Stimulated activated CD8-positive, alpha-beta memory T cell treated with anti-CD3 and anti-CD28 coated beads, Interleukin-7, amount 100 ng/mL, for 4 hours (primary cell): ENCODE results near the gene DES.

ENCODE experiments used
- DNase-seq, 2 donors: peaks; one replicate each; pipeline ENCODE4 v3.0.0-alpha.2; 2020; ENCODE audit warnings: low read depth in 2 of 2

DES gene

DNA sequence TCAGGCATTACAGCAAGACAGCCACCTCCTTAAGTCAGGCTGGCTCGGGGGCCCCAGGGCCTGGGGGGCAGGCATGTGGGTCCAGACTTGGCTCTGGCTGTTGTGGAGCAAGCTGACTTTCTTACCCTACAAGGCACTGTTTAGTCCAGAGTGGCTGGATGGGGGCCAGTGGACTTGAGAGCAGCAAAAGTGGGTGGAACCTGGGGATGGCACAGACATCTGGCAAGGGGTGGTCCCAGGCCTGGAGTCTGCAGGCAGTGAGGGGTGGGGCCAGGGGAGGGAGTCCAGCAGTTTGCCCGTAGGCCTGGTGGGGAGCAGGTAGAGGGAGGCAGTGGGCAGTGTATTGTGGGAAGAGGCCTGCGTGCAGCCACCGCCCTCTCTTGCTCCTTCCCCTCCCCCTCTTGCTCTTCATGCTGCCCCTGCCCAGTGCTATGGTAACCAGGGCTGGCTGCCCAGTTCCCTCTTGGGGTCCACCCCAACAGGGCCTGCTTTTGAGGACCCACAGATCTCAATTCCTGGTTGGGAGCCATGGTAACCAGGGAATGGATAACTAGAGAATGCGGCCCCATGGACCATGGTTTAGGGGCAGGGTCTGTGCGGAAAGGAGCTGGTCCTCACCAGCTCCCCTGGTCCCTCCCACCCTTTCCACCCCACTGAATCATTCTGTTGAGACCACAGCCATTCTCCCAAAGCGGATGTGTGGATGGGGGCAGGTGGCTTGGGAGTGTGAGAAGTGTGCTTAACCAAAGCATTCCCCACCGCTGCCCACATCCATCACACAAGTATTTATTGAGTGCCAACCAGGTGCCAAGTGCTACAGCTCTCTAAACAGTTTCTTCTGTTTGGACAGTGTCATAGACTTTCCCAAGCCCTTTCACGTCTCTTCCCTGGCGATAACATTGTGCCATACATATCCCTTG, 35.8 kb downstream of the DES start:
- no peak for DNase-seq

DNA sequence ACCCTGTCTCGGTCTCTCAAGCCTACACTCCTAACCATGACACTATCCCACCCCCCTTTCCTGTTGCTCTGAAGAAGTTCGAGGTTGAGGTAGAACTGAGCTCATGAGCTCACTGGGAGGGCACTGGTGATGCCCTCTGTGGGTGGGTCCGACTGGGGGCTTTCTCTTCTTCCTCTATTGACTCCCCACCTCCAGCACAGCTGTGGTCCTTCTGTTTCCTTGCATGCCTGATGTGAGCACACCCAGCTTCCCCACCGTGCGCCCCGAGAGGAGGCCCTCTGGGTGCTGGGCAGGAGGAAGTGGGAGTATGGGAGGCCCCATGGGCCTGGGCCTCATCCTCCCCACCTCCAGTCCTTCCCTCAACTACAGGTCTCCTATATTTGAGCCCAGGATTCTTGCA, 37.4 kb downstream of the DES start:
- DNase-seq: no peak

DNA sequence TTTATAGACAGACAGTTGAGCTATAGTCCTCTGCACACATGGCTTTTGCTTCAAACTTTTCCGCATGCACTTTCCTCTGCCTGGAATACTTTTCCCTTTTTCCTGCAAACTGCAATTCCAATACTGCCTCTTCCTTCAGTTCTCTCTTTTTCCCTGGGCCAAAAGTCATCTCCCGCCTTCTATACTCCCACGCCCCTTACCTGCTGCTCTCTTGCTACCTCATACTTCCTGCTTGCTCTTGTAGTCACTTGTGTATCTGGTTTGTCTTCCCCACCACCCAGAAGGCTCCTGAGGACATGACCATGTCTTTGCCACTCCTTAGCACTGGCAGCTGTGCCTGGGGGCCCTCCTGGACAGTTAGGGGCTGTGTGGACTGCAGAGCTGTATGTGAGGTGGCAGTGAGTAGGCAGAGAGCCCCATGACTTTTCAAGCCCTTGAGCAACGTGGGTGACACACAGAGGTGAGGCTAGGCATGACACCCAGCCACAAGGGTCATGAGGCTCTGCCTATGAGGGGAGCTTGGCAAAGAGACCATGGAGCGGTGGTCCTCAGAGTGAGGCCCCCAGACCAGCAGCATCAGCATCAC, 39.7 kb downstream of the DES start:
- DNase-seq: no peak

DNA sequence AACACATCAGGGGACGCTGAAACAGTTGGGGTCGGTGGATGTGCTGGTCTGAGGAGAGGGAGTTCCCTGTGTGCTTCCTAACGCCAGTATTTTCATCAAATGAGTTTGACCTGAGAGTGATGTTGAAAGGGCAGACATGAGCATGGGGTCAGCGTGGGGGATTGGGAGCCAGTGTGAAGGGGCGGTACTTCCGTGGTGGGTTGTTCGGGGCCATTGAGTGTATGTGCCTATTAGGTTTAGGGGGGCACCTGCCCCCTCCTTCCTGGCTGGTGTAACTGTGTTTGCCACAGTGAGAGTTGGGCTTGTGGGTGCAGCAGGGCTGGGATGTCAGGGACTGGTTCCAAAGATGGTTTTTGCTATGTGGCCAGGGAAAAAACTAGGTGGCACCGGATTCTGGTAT, 40.8 kb downstream of the DES start:
- DNase-seq: no peak

DNA sequence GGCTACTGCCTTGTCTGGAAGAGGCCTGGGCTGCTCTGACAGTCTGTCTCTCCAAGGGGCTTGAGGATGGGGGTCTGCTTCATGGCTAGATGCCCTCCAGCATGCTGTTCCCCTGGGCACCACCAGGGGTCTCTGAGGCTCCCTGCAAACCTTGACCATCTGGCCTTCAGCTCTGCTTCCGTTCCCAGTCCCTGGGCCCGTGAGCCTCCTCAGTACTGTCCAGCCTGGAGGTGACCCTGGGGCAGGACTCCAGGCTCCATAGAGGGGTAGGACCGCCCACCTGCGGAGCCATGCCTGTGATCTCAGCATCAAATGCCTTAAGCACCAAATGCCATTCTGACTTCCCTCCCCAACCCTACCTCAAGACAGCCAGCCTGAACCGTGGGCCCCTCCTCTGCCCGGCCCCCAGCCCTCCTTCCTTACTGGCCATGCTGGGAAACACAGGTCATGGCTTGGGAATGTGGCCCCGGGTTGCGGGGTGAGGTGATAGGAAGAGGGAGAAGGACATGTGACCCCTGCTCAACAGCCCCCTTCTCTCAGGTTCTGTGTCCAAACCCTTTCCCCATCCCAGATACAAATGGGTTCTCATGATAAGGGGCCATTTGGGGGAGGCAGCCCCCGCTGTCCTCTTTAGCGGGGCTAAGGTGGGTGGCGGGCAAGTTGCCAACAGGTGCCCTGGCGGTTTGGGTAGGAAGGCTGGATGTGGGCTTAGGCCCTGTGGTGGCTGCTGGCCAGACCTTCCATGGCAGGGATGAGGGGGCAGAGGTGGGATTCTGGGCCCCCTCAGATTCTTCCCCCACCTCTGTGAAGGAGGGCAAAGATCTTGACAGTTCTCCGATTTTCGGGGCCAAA, 41.5 kb downstream of the DES start:
- DNase-seq: peak in 1 of 2 donors; percentile 19

DNA sequence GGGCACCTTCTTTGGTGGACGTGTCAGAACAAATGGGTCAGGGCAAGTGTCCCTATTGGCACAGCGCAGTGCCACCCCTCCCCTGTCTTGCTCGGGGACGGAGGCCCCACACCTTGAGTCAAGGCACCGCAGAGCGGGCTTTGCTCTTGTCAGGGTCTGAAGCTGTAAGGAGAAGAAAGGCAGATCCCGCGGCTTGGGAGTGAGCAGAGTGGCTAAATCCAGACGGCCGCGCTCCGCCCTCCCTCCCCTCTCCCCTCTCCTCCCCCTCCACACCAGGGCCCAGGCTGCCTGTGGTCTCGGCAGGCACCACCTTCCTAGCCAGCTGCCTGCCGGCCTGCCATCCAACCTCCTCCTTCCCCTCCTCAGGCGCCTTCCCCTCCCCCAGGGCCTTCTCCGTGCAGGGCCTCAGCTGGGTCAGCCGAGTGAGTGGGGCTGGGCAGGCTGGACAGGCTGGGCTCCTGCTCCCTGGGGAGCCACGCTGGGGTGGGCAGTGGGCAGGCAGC, 42.3 kb downstream of the DES start:
- no peak for DNase-seq

DNA sequence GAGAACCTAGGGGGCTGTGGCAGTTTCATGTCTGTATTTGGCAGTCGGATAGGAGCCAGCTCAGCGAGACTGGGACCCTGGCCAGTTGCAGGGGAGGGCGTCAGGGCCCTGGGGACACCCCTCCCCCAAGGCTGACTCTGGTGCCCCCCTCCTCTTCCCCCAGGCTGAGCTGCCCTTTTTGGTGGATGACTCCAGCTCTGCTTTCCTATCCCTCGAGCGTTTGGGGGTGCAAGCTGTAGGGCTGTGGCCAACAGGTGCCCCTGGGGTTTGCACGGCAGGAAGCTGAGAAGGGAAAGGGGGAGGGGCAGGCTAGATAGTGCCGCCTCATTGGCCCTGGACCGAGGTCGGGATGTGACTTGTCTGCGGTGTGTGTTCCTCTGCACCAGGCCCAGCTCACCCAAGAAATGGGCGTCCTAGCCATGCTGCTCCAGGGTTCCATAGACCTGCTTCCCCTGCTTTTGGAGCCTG, 42.9 kb downstream of the DES start:
- DNase-seq: no peak

DNA sequence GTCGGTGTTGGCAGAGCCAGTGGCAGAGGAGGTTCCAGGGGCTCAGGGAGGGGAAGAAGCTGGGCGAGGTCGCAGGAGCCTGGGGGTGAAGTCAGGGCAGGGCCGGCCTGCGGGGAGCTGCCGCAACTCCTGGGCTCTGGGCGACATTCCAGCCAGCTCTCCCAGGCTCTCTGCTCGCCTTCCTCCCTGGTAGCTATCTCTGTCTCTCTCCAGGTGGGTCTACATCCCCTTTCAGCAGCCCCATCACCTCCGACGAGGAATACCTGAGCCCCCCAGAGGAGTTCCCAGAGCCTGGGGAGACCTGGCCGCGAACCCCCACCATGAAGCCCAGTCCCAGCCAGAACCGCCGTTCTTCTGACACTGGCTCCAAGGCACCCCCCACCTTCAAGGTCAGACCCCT, 43.5 kb downstream of the DES start:
- no peak for DNase-seq

DNA sequence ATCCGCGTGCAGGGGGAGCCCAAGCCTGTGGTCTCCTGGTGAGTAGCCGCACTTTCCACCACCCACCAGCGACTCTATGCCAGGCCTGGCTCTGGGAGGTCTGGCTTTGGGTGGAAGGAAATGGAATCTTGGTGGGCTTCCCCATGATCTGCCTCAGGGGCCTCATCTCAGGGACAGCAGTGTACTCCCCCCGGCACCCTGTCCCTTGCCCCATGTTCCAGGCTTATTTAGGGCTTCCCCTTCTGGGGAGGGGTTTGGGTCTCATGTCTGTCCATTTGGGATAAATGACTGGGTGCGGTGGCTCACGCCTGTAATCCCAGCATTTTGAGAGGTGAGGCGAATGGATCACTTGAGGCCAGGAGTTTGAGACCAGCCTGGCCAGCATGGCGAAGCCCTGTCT, 44.2 kb downstream of the DES start:
- no peak for DNase-seq

DNA sequence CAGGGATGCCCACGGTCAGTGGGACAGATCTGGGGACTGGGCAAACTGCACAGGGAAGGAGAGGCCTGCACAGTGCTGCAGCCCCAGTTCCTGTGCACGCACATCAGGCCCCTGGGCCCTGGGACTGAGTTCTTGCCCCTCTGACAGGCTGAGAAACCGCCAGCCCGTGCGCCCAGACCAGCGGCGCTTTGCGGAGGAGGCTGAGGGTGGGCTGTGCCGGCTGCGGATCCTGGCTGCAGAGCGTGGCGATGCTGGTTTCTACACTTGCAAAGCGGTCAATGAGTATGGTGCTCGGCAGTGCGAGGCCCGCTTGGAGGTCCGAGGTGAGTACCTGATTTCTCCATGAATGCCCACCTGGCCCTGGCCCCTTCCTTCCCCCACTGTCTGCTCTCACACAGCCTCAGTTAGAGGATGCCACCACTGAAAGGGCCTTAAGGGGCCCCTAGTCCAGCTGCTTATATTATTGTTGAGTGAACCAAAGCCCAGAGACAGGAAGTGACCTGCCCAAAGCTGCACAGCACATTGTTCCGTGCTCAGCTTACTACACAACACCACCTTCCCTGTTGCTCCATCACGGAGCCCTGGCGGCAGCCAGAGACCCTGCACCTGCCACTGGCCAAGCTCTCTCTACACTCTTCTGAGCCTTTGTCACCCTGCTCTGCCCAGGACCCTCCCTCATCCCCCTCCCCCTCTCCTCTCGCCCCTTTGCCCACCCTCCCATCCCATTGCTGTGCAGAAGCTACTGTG, 46.3 kb downstream of the DES start:
- DNase-seq: no peak

DNA sequence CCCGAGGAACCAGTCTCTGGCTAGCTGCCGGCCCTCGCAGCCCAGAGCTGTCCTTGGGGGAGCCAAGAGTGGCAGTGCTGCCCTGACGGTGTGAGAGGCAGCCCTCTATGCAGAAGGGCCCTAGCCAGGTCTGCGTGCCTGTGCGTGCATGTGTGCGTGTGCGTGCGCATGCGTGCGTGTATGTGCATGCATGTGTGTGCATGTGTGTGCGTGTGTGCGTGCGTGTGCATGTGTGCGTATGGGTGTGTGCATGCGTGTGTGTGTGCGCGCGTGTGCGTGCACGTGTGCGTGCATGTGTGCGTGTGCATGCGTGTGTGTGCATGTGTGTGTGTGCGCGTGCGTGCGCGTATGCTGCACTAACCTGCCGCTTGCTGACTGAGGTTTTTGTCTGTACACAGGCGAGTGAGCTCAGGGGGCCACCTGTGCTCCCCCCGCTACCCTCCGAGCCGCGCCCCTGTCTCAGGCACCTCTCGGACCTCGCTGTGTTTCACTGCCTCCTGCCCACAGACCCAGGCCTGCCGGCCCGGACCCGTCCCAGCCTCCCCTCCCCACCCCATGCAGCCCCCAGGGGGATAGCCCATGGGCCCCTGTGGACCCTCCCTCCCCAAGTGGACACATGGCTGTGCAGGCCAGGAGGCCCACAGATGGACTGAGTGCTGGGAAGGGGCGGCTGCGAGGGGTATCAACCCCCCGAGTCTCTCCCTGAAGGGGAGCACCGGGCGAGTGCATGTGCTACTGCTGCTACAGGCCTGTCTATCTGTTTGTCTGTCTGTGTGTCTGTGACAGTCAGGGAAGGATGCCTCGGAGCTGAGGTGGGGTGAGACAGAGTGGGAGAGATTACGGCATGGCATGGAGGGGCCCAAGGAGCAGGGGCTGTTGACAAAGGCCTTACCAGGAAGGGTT, 47.7 kb downstream of the DES start:
- no peak for DNase-seq

DNA sequence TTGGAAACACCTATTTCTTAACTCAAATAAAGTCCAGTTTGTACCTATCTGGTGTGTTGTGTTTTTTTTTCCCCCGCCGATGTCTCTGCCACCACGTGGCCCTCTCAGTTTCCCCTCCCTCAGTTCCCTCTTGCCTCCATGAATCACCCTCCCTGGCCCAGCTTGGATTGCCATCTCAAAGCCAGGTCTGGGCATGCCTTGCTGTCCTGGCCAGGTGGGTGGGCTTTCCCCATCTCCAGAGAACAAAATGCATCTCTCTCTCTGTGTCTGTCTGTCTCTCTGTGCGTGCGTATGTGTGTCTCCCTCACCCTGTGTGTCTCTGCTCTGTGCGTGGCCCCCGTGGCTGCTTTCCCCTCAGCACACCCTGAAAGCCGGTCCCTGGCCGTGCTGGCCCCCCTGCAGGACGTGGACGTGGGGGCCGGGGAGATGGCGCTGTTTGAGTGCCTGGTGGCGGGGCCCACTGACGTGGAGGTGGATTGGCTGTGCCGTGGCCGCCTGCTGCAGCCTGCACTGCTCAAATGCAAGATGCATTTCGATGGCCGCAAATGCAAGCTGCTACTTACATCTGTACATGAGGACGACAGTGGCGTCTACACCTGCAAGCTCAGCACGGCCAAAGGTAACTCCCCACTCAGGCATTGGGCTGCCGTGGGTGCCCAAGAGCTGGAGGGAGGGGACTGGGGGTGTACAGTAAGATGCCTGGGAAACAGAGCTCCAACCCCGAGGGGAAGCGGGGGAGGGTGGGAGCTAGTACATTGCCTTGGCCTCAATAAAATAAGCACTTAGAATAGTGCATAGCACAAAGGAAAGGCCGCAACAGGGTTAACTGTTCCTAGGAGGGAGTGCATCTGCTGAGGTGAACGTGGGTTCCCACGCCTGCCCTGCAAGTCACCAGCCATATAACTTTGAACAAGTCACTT, 48.9 kb downstream of the DES start:
- DNase-seq: no peak

DNA sequence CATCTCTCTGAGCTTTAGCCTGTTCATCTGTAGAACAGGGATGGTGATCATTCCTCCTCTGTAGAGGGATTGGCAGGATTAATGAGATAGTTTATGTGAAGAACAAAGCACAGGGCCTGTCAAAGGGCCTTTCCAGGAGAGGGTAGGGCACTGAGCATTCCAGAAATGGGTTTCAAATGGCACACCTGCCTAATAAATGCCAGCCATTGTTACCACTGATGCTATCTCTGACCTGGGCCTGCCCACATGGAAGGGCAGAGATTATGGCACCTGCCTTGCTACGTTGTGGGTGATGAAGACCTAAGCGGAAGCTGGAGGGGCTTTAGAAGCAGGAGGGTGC, 49.5 kb downstream of the DES start:
- DNase-seq: no peak

DNA sequence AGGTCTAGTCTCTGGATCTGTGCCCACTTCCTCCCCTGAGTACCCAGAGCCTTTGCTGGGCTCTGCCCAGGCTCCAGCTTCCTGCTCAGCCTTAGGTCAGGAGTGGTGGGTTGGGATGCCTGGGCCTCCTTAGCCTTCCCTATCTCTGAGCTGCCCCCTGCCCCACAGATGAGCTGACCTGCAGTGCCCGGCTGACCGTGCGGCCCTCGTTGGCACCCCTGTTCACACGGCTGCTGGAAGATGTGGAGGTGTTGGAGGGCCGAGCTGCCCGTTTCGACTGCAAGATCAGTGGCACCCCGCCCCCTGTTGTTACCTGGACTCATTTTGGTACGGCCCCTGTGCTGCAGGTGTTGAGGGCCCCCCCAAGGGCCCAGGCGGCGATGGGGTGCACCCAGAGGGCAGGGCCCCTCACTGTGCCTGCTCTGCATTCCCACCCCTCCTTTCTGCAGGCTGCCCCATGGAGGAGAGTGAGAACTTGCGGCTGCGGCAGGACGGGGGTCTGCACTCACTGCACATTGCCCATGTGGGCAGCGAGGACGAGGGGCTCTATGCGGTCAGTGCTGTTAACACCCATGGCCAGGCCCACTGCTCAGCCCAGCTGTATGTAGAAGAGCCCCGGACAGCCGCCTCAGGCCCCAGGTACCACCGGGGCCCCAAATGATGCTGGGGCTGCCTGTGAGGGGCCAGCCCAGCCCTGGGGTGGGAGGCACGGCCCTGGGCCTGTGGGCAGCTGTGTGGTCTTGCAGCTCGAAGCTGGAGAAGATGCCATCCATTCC, 50.4 kb downstream of the DES start:
- DNase-seq: no peak

DNA sequence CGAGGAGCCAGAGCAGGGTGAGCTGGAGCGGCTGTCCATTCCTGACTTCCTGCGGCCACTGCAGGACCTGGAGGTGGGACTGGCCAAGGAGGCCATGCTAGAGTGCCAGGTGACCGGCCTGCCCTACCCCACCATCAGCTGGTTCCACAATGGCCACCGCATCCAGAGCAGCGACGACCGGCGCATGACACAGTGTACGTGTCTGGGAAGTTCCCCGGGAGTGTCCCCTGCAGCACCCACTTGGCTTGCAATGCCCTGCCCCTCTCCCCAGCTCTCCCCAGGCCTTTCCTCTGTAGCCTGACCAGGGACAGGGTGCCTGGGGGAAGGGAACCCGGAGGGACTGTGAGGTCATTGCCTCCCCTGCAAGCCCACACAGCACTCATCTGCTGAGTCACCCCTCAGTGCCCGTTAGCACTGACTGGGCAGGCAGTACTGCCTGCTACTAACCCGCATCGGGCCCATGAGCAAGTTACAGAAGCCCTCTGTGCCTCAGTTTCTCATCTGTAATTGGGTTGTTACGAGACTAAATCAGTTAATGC, 51.1 kb downstream of the DES start:
- DNase-seq: no peak

DNA sequence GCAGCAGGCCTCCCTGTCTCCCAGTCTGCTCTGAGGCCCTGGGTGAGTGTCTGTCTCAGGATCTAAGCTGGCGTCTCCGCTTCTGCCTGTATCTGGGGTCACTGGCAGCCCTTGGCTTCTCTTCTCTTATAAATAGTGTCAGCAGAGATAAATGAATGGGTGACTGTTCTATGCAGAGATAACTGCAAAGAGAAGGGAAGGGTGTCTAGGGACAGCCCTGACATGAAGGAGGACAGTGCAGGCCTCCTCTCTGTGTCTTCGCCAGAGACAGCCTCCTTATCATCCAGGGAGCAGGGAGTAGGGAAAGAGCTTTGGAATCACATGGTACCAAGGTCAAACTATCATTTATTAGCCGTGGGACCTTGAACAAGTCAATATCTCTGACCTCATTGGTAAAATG, 52.3 kb downstream of the DES start:
- no peak for DNase-seq

DNA sequence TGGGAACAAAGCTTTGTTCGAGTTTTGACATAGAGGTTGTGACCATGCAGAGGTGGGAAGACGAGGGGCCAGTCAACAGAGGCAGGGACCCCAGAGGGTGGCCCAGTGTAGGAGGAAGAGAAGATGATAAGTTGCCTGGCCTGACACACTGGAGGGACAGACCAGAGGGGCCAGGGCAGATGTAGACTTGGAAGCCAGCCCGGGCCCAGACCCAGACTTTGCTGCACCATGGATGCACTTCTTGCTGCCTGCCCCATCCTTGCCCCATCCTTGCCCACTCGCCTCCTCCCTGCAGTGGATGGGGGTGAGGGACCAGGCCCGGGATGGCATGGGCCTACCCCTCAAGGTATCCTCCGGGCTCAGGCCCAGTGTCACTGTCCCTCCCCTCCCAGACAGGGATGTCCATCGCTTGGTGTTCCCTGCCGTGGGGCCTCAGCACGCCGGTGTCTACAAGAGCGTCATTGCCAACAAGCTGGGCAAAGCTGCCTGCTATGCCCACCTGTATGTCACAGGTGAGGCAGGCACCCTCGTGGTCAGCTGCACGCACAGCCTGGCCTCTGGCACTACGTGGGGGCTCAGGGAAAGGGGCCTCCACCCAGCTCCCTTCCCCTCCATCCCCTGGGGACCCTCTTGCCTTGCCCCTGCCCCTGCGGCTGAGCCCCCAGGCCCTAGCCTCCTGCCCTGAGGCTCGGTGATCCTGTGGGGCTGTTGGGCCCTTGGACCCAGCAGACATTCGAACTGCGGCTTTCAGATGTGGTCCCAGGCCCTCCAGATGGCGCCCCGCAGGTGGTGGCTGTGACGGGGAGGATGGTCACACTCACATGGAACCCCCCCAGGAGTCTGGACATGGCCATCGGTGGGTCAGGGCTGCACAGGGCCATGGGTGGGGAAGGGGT, 53.5 kb downstream of the DES start:
- DNase-seq: no peak
